ENCODE data around the gene DMD. TPM values are rescaled to one million over a fixed set of nuclear protein-coding genes. Genes with fewer than 3 reads are reported as not detected.

The DMD gene
- total RNA-seq, 2 experiments from 2014 or later: 0.27 to 0.49 TPM

GRCh38 chrX:31929366-31929765 lies 1282.0 kb downstream of the DMD start:
- ChIA-PET POLR2A (no interaction called here), CTCF (no interaction called here)
- no peak for TF ChIP-seq CTCF (IDR thresholded peaks at IDR 0.05)
- DNase-seq: no peak
- Mint-ChIP-seq H3K4me1 (ENCODE audit: low read depth) (no peaks in the 10 kb centered on the region), H3K9me3 (peaks cover 2% of the 10 kb centered on the region), H3K27ac (no peak overlapping the region), H3K27me3 (no peaks in the 10 kb centered on the region), H3K4me3 (no peak overlapping the region), H3K36me3 (ENCODE audit: low read depth) (no peaks in the 10 kb centered on the region)
- ATAC-seq: no peak
- intact Hi-C loops (cut with micrococcal nuclease): no loop called here

- DNase-seq (no peak), ATAC-seq (no peak)
- no peak overlapping the region for H3K4me3 Mint-ChIP-seq
- CTCF ChIA-PET: no interaction called here
- peaks cover 3% of the 10 kb centered on the region for H3K9me3 Mint-ChIP-seq
- H3K36me3 Mint-ChIP-seq (ENCODE audit: low read depth): no peaks in the 10 kb centered on the region
- no peaks in the 10 kb centered on the region for H3K4me1 Mint-ChIP-seq (ENCODE audit: low read depth)
- H3K27me3 Mint-ChIP-seq: no peaks in the 10 kb centered on the region
- no peak overlapping the region for H3K27ac Mint-ChIP-seq
- TF ChIP-seq CTCF (IDR thresholded peaks at IDR 0.05): no peak
- intact Hi-C loops (cut with micrococcal nuclease): no loop called here
- POLR2A ChIA-PET: no interaction called here
Measured at GRCh38 chrX:31921236-31921635, 1290.1 kb downstream of the DMD start.

GRCh38 chrX:31909850-31910572 lies 1301.3 kb downstream of the DMD start:
- DNase-seq: no peak
- no peaks in the 10 kb centered on the region for H3K36me3 Mint-ChIP-seq (ENCODE audit: low read depth)
- no peak overlapping the region for H3K4me3 Mint-ChIP-seq
- no peak for ATAC-seq
- no peaks in the 10 kb centered on the region for H3K4me1 Mint-ChIP-seq (ENCODE audit: low read depth)
- H3K27me3 Mint-ChIP-seq: no peaks in the 10 kb centered on the region
- POLR2A ChIA-PET: no interaction called here
- H3K9me3 Mint-ChIP-seq: no peaks in the 10 kb centered on the region
- intact Hi-C loops (cut with micrococcal nuclease): no loop called here
- H3K27ac Mint-ChIP-seq: no peak overlapping the region
- no peak for TF ChIP-seq CTCF (IDR thresholded peaks at IDR 0.05)
- CTCF ChIA-PET: no interaction called here

DNA sequence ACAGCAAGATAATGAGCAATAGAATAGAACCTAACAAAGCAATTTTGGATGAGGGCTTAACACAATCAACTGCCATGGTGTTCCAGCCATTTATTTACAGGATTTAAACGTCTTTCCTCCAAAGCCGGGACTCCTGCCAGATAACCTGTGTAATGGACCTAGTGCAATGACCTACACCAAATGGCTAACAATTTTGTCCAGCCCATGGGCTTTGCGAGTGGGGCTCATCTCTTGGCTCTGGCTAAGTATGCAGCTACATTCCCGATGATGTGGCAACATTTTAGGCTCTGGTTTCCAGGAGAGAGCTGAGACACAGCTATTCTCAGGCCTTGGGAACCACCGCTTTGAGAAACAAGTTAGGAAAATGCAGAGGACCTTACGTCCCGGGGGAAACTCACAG lies 1317.2 kb downstream of the DMD start:
- no peak overlapping the region for H3K27ac Mint-ChIP-seq
- CTCF ChIA-PET: no interaction called here
- H3K4me1 Mint-ChIP-seq (ENCODE audit: low read depth): no peaks in the 10 kb centered on the region
- POLR2A ChIA-PET: no interaction called here
- intact Hi-C loops (cut with micrococcal nuclease): no loop called here
- DNase-seq (no peak), ATAC-seq (no peak)
- TF ChIP-seq CTCF (IDR thresholded peaks at IDR 0.05): no peak
- no peaks in the 10 kb centered on the region for H3K36me3 Mint-ChIP-seq (ENCODE audit: low read depth)
- H3K9me3 Mint-ChIP-seq: no peaks in the 10 kb centered on the region
- no peaks in the 10 kb centered on the region for H3K27me3 Mint-ChIP-seq
- H3K4me3 Mint-ChIP-seq: no peak overlapping the region

DNA sequence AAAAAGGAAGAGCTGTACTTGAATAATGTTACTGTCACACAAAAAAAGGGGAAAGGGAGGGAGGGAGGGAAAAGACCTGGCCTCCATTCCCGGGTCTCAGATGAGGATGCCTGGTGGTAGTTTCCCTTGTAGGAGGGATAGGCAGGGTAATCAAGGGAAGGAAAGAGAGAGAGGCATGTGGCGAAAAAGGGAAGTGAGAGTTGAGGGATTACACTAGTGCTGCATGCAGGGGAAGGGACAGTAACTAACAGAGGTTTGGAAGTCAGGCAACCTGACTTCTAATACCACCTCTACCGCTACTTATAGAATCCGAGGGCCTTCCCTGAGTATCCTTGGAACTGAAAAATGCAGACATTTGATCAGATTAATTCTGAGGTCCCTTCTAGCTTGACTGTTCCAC lies 1317.8 kb downstream of the DMD start:
- Mint-ChIP-seq H3K4me1 (ENCODE audit: low read depth) (no peaks in the 10 kb centered on the region), H3K9me3 (no peaks in the 10 kb centered on the region), H3K27ac (no peak overlapping the region), H3K4me3 (no peak overlapping the region), H3K27me3 (no peaks in the 10 kb centered on the region), H3K36me3 (ENCODE audit: low read depth) (no peaks in the 10 kb centered on the region)
- POLR2A ChIA-PET: no interaction called here
- ATAC-seq (no peak), DNase-seq (no peak)
- intact Hi-C loops (cut with micrococcal nuclease): no loop called here
- CTCF ChIA-PET: no interaction called here
- TF ChIP-seq CTCF (IDR thresholded peaks at IDR 0.05): no peak
